ENCODE measurements around the gene MAGI1.

Gene MAGI1

DNA sequence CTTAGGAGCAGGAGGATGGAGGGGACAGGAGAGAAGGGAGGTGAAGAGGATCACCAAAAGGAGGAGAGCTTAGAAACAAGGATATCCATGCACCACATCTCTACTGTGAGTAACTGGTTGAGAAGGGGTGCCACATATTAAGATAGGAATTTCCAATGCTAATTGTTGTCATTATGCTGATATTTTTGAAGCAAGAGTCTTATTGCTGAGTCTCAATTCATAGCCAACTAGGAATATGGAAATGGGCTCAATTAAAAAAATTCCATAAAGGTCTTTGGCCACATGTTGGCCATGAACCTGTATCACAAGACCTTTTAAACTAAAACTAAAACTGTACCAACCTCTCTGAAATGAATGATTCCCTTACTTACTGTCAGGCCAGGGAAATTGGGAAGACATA is 642.6 kb downstream of the MAGI1 start:
- Histone ChIP-seq H3K9ac (no peak overlapping the region), H3K4me2 (no peak overlapping the region), H2AFZ (ENCODE audit: low read depth) (no peak overlapping the region), H3K27me3 (ENCODE audit: insufficient read depth, low read depth) (no peaks in the 10 kb centered on the region), H3K36me3 (ENCODE audit: insufficient read depth) (no peaks in the 10 kb centered on the region), H3K4me3 (IDR thresholded peaks at IDR 0.05; ENCODE audit: insufficient read depth, low read depth, low read length) (no peak overlapping the region), H4K20me1 (ENCODE audit: insufficient read depth) (no peaks in the 10 kb centered on the region), H3K79me2 (ENCODE audit: insufficient read depth, low read depth) (no peaks in the 10 kb centered on the region), H3K4me1 (ENCODE audit: low read depth, poor library complexity, severe bottlenecking) (no peaks in the 10 kb centered on the region), H3K27ac (no peak overlapping the region)
- TF ChIP-seq, protein P1, sequence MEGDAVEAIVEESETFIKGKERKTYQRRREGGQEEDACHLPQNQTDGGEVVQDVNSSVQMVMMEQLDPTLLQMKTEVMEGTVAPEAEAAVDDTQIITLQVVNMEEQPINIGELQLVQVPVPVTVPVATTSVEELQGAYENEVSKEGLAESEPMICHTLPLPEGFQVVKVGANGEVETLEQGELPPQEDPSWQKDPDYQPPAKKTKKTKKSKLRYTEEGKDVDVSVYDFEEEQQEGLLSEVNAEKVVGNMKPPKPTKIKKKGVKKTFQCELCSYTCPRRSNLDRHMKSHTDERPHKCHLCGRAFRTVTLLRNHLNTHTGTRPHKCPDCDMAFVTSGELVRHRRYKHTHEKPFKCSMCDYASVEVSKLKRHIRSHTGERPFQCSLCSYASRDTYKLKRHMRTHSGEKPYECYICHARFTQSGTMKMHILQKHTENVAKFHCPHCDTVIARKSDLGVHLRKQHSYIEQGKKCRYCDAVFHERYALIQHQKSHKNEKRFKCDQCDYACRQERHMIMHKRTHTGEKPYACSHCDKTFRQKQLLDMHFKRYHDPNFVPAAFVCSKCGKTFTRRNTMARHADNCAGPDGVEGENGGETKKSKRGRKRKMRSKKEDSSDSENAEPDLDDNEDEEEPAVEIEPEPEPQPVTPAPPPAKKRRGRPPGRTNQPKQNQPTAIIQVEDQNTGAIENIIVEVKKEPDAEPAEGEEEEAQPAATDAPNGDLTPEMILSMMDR (conservative IDR thresholded peaks at IDR 0.05; ENCODE audit: low read depth, low read length), result no peak

DNA sequence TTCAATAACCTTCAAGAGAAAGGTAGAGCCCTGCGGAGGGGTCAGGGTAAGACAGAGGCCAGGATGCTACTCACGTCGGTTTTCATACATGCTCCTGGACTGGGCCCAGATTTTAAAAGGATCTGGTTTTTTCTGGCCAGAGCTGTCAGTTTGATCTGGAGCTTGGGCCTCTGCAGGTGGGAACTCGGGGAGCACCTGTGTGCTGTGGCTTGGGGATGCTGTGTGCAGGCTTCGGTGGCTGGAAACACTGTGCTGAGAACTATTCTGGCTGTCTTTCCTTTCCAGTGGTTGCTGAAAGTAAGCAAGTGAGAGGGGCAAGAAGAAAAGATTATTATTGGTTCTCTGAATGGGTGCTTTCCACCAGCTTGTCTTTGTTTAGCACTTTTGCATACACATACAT is 647.6 kb downstream of the MAGI1 start:
- no peaks in the 10 kb centered on the region for H3K4me1 ChIP-seq (ENCODE audit: low read depth, poor library complexity, severe bottlenecking)
- H3K27me3 ChIP-seq (ENCODE audit: insufficient read depth, low read depth), result no peaks in the 10 kb centered on the region
- no peaks in the 10 kb centered on the region for H3K79me2 ChIP-seq (ENCODE audit: insufficient read depth, low read depth)
- H2AFZ ChIP-seq (ENCODE audit: low read depth), result no peak overlapping the region
- no peak overlapping the region for H3K9ac ChIP-seq
- no peak overlapping the region for H3K4me2 ChIP-seq
- H3K36me3 ChIP-seq (ENCODE audit: insufficient read depth), result no peaks in the 10 kb centered on the region
- H4K20me1 ChIP-seq (ENCODE audit: insufficient read depth), result no peaks in the 10 kb centered on the region
- no peak overlapping the region for H3K4me3 ChIP-seq (IDR thresholded peaks at IDR 0.05; ENCODE audit: insufficient read depth, low read depth, low read length)
- H3K27ac ChIP-seq, result no peak overlapping the region
- TF ChIP-seq, protein P1 (conservative IDR thresholded peaks at IDR 0.05; ENCODE audit: low read depth, low read length), result no peak

DNA sequence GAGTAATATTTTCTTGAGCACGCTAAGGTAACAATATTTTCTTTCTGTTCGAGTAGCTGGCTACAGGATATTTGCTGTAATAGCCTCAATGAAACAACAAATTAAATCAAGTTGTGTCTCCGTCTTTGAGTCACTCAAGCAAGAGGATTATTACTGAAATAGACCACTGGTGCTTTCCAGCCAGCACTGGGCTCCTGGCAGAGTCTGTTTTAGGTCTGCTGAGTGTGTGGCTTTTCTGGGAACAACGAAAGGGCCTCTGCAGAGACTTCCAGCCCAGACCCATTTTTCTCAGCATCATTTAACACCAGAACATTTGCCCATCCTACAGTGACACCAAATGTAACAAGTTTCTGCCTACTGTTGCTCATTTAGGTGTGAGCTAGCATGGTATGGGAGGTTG is 652.9 kb downstream of the MAGI1 start:
- no peak overlapping the region for H2AFZ ChIP-seq (ENCODE audit: low read depth)
- no peaks in the 10 kb centered on the region for H3K36me3 ChIP-seq (ENCODE audit: insufficient read depth)
- H3K4me3 ChIP-seq (IDR thresholded peaks at IDR 0.05; ENCODE audit: insufficient read depth, low read depth, low read length), result no peak overlapping the region
- H3K27ac ChIP-seq, result no peak overlapping the region
- no peaks in the 10 kb centered on the region for H3K79me2 ChIP-seq (ENCODE audit: insufficient read depth, low read depth)
- H3K9ac ChIP-seq, result no peak overlapping the region
- no peaks in the 10 kb centered on the region for H3K4me1 ChIP-seq (ENCODE audit: low read depth, poor library complexity, severe bottlenecking)
- no peaks in the 10 kb centered on the region for H4K20me1 ChIP-seq (ENCODE audit: insufficient read depth)
- H3K27me3 ChIP-seq (ENCODE audit: insufficient read depth, low read depth), result no peaks in the 10 kb centered on the region
- TF ChIP-seq, protein P1 (conservative IDR thresholded peaks at IDR 0.05; ENCODE audit: low read depth, low read length), result no peak
- H3K4me2 ChIP-seq, result no peak overlapping the region

DNA sequence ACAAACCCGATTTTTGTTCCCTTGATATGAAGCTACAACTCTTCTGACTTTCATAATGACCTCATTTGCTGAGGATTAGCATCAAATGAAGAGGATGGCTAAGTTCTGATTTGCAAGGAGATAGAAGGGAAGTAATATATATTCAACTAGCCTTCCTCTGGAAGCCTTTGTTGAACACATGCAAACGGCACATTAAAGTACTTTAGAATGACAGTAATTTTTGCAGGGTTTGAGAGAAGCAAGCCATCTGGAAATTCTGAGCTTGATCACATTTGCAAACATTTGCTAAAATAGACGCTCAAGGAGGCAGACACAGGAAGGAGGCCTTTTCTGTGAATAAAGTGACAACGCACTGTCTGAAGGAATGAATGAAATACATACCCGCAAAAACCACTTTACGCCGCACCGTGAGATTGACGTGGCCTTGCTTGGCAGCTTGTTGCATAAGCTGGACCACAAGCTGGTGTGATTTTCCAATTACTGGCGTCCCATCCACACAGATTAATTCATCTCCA is 657.2 kb downstream of the MAGI1 start:
- Histone ChIP-seq H3K4me1 (ENCODE audit: low read depth, poor library complexity, severe bottlenecking) (no peaks in the 10 kb centered on the region), H3K36me3 (ENCODE audit: insufficient read depth) (no peaks in the 10 kb centered on the region), H4K20me1 (ENCODE audit: insufficient read depth) (no peaks in the 10 kb centered on the region), H3K4me3 (IDR thresholded peaks at IDR 0.05; ENCODE audit: insufficient read depth, low read depth, low read length) (no peak overlapping the region), H3K9ac (no peak overlapping the region), H2AFZ (ENCODE audit: low read depth) (no peak overlapping the region), H3K27me3 (ENCODE audit: insufficient read depth, low read depth) (no peaks in the 10 kb centered on the region), H3K4me2 (no peak overlapping the region), H3K79me2 (ENCODE audit: insufficient read depth, low read depth) (no peaks in the 10 kb centered on the region), H3K27ac (no peak overlapping the region)
- TF ChIP-seq, protein P1 (conservative IDR thresholded peaks at IDR 0.05; ENCODE audit: low read depth, low read length), result no peak
